Gastrocnemius medialis (tissue), 4 donors: ENCODE measurements around the gene CCL28. TPM values are rescaled to one million over a fixed set of nuclear protein-coding genes. Genes with fewer than 3 reads are reported as not detected.

Source experiments
- ATAC-seq, 2 donors: fragments of 150-250 bp; one replicate each; pipeline ENCODE4 v1.9.1; 2016
- DNase-seq, 2 donors: peaks; one replicate each; pipeline ENCODE4 v3.0.0-alpha.2; 2019
- H3K27ac ChIP-seq, 4 donors: fragments of 200-600 bp; sonication (generic); 1 replicate in 1 of 4; 2 replicates in 3 of 4; pipeline ENCODE4 v1.5.1; 2016 to 2018; ENCODE audit warnings: mild to moderate bottlenecking in 2 of 4, moderate library complexity in 1 of 4
- H3K27me3 ChIP-seq, 3 donors: fragments of 200-600 bp; sonication (generic) in 2 of 3; 1 replicate in 1 of 3; 2 replicates in 2 of 3; pipeline versions ENCODE4 v1.5.1 to v1.6.0; 2016 to 2019; ENCODE audit warnings: mild to moderate bottlenecking in 1 of 3, moderate library complexity in 1 of 3
- H3K36me3 ChIP-seq, 2 donors: fragments of 200-600 bp; sonication (generic) in 1 of 2; one replicate each; pipeline ENCODE4 v1.5.1; 2017 to 2018
- H3K4me1 ChIP-seq, 2 donors: fragments of 200-600 bp; sonication (generic) in 1 of 2; one replicate each; pipeline ENCODE4 v1.5.1; 2016 to 2017; ENCODE audit warnings: mild to moderate bottlenecking in 2 of 2
- H3K4me3 ChIP-seq, 4 donors: fragments of 200-600 bp; sonication (generic) in 3 of 4; 1 replicate in 1 of 4; 2 replicates in 3 of 4; pipeline ENCODE4 v1.5.1; 2016 to 2019; ENCODE audit warnings: mild to moderate bottlenecking in 2 of 4
- H3K9me3 ChIP-seq, 3 donors: fragments of 200-600 bp; sonication (generic) in 2 of 3; 1 replicate in 1 of 3; 2 replicates in 2 of 3; pipeline ENCODE4 v1.5.1; 2016 to 2019
- POLR2A ChIP-seq, 2 donors: fragments of 450-650 bp; IDR thresholded peaks; one replicate each; pipeline ENCODE4 v1.6.1; 2017; ENCODE audit warnings: antibody characterized with exemption in 2 of 2, mild to moderate bottlenecking in 2 of 2, moderate library complexity in 2 of 2
- in situ Hi-C, 4 donors: fragments of 200-750 bp; cut with MboI; loops; one replicate each; pipeline versions ENCODE4 v1.15.0 to v1.8.0; 2017; ENCODE audit warnings: low sequenced_read_pairs in 4 of 4
- intact Hi-C: fragments of 100-400 bp; cut with DNase I; formaldehyde crosslinking; loops from one replicate; pipeline ENCODE4 v1.15.1; 2023; ENCODE audit warnings: low total_unique reads
- total RNA-seq, 4 donors: library from RNA; depleted of rRNA; stranded (reverse); fragments of >200 nt; gene quantifications; one replicate each; pipeline versions ENCODE4 v1.1.0 to v1.2.3, GENCODE V29; 2016
- TF ChIP-seq, protein P1 (sequence below), 5 experiments: fragments of 450-650 bp in 3 of 5; fragments of 200-600 bp in 2 of 5; sonication (generic) in 2 of 5; IDR thresholded peaks in 4 of 5; conservative IDR thresholded peaks in 1 of 5; 1 replicate in 4 of 5; 2 replicates in 1 of 5; pipeline ENCODE4 v1.5.1; 2016 to 2019; ENCODE audit warnings: antibody characterized with exemption in 5 of 5, mild to moderate bottlenecking in 3 of 5, moderate library complexity in 3 of 5

The CCL28 gene
- total RNA-seq, 4 donors from 2014 or later = 0.16 to 0.25 (median 0.19) TPM; not detected in 1

DNA sequence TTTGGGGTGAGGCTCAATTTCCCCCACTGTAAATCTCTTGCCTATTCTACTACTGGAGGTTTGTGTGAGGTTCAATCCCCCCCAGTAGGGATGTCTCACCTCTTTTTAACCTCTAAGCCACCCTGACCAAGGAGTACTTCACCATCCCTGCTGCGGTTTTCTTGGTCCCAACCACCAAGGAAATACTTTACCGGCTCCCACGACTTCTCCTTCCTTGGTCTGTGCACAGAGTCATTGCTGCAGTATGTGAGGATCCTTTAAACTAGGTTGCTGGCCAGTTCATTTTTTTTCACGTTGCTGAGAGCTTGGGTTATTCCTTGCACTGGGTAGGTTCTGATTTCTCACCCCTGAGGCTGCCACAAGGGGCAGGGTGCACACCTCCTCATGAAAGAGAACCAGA is 76.5 kb downstream of the CCL28 start:
- intact Hi-C loops (no loop called here), in situ Hi-C loops (no loop called here)
- Histone ChIP-seq H3K4me1 (no peaks in the 10 kb centered on the region), H3K4me3 (no peak overlapping the region), H3K27me3 (no peaks in the 10 kb centered on the region), H3K27ac (no peak overlapping the region), H3K9me3 (no peaks in the 10 kb centered on the region), H3K36me3 (no peaks in the 10 kb centered on the region)
- no peak for TF ChIP-seq POLR2A (IDR thresholded peaks at IDR 0.05)
- TF ChIP-seq, protein P1, sequence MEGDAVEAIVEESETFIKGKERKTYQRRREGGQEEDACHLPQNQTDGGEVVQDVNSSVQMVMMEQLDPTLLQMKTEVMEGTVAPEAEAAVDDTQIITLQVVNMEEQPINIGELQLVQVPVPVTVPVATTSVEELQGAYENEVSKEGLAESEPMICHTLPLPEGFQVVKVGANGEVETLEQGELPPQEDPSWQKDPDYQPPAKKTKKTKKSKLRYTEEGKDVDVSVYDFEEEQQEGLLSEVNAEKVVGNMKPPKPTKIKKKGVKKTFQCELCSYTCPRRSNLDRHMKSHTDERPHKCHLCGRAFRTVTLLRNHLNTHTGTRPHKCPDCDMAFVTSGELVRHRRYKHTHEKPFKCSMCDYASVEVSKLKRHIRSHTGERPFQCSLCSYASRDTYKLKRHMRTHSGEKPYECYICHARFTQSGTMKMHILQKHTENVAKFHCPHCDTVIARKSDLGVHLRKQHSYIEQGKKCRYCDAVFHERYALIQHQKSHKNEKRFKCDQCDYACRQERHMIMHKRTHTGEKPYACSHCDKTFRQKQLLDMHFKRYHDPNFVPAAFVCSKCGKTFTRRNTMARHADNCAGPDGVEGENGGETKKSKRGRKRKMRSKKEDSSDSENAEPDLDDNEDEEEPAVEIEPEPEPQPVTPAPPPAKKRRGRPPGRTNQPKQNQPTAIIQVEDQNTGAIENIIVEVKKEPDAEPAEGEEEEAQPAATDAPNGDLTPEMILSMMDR (IDR thresholded peaks at IDR 0.05 in 4 of 5, conservative IDR thresholded peaks at IDR 0.05 in 1 of 5) = no peak
- ATAC-seq (no peak), DNase-seq (no peak)

DNA sequence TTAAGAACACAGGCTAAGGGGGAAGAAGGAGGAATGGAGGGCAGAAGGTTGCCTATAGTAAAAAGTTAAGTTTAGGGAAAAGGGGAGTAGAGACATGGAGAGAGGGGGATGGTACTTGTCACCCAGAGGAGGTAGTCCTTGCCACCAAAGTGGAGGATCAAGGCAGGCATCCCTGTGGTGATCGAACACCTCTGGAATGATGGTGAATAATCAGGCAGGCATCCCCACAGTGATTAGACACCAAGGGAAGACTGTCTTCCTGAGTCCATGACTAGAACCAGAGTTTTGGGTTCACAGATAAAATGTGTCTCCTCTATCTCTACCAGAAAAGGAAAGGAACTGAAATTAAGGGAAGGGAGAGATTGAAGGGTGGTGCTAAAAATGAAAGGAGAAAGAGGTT is 79.8 kb downstream of the CCL28 start:
- ATAC-seq (no peak), DNase-seq (no peak)
- in situ Hi-C loops (no loop called here), intact Hi-C loops (no loop called here)
- TF ChIP-seq, protein P1 (IDR thresholded peaks at IDR 0.05 in 4 of 5, conservative IDR thresholded peaks at IDR 0.05 in 1 of 5) = no peak
- TF ChIP-seq POLR2A (IDR thresholded peaks at IDR 0.05) = no peak
- H3K36me3 ChIP-seq = no peaks in the 10 kb centered on the region
- no peak overlapping the region for H3K4me3 ChIP-seq
- no peak overlapping the region for H3K27ac ChIP-seq
- no peaks in the 10 kb centered on the region for H3K27me3 ChIP-seq
- H3K4me1 ChIP-seq = no peaks in the 10 kb centered on the region
- no peaks in the 10 kb centered on the region for H3K9me3 ChIP-seq

Other genes with a start within 250 kb of the CCL28 start
- under 1 TPM in 1 of 4 donors, not detected in 3; 0.41 TPM for gene NIM1K, start 220.2 kb downstream of the CCL28 start, total RNA-seq
- gene HMGCS1, start 99.0 kb downstream of the CCL28 start, total RNA-seq = 10 to 100 TPM in 1 of 4 donors, 1 to 10 TPM in 3; 6.1 to 15.0 (median 8.2) TPM
- 1 to 10 TPM; 3.8 to 7.3 (median 4.7) TPM for gene TMEM267, start 71.5 kb upstream of the CCL28 start, total RNA-seq
- under 1 TPM in 3 of 4 donors, not detected in 1; 0.16 to 0.27 (median 0.20) TPM for gene C5orf34, start 102.8 kb upstream of the CCL28 start, total RNA-seq
- gene PAIP1, start 144.7 kb upstream of the CCL28 start, total RNA-seq = 100 to 1,000 TPM; 123 to 184 (median 161) TPM
- gene NNT, start 190.8 kb upstream of the CCL28 start, total RNA-seq = 100 to 1,000 TPM in 3 of 4 donors, 10 to 100 TPM in 1; 90.3 to 149 (median 127) TPM